ENCODE results near the gene RAD23B.
"Not testable (repeated sequence)": the region's sequence is repeated elsewhere in the genome, so short reads cannot be mapped to it uniquely, and the experiment has no call there.

RAD23B gene

DNA sequence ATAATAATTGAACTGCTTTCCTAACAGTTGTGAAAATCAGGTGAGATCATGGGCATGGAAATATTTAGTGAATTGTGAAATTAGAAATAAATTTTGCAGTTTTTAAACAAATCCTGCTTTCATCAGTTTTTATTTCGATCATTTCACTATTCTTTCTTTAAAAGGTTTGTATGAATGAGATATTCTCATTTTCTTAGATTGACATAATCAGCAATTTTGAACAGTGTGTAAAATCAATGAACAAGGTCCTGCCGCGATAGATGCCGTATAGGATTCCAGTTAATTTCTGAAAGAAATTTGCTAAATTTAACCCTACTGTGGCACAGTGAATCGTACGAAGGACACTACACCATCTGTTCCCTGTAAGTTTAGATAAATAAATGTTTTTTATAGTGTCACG lies 7.5 kb downstream of the RAD23B start:
- in situ Hi-C loops (cut with MboI; ENCODE audit: low pct_unique_long_range_greater_than_20kb, low sequenced_read_pairs, unreplicated experiment) = no loop called here
- no peak for DNase-seq (ENCODE audit: low spot score)
- TF ChIP-seq, protein P1, sequence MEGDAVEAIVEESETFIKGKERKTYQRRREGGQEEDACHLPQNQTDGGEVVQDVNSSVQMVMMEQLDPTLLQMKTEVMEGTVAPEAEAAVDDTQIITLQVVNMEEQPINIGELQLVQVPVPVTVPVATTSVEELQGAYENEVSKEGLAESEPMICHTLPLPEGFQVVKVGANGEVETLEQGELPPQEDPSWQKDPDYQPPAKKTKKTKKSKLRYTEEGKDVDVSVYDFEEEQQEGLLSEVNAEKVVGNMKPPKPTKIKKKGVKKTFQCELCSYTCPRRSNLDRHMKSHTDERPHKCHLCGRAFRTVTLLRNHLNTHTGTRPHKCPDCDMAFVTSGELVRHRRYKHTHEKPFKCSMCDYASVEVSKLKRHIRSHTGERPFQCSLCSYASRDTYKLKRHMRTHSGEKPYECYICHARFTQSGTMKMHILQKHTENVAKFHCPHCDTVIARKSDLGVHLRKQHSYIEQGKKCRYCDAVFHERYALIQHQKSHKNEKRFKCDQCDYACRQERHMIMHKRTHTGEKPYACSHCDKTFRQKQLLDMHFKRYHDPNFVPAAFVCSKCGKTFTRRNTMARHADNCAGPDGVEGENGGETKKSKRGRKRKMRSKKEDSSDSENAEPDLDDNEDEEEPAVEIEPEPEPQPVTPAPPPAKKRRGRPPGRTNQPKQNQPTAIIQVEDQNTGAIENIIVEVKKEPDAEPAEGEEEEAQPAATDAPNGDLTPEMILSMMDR (IDR thresholded peaks at IDR 0.05; ENCODE audit: extremely low read depth, insufficient read depth, missing control alignments) = no peak

DNA sequence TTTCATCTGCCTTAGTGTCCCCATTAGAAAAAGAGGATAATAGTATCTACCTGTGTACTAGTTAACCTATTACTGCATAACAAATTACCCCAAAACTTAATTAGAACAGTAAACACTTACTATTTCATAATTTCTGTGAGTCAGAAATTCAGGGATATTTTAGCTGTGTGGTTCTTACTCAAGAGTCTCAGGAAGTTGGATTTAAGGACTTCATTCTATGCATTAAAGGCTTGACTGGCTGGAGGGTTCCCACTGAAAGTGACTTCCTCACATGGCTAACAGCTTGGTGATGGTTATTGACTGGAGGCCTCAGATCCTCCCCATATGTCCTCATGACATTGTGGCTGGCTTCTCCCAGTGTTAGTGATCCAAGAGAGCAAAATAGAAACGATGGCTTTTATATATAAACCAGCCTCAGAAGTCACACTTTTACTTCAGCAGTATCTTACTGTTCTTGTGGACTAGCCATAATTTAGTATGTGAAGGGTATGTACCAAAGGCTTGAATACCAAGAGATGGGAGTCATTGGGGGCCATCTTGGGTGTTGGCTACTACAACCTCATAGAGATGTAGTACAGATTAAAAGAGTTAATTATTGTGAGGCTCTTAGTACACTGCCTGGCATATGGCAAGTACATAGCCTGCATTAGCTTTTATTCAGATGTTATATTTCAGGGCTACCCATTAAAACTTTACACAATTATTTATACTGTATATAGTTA lies 9.9 kb downstream of the RAD23B start:
- no peak for DNase-seq (ENCODE audit: low spot score)
- in situ Hi-C loops (cut with MboI; ENCODE audit: low pct_unique_long_range_greater_than_20kb, low sequenced_read_pairs, unreplicated experiment) = no loop called here
- TF ChIP-seq, protein P1 (IDR thresholded peaks at IDR 0.05; ENCODE audit: extremely low read depth, insufficient read depth, missing control alignments) = no peak

DNA sequence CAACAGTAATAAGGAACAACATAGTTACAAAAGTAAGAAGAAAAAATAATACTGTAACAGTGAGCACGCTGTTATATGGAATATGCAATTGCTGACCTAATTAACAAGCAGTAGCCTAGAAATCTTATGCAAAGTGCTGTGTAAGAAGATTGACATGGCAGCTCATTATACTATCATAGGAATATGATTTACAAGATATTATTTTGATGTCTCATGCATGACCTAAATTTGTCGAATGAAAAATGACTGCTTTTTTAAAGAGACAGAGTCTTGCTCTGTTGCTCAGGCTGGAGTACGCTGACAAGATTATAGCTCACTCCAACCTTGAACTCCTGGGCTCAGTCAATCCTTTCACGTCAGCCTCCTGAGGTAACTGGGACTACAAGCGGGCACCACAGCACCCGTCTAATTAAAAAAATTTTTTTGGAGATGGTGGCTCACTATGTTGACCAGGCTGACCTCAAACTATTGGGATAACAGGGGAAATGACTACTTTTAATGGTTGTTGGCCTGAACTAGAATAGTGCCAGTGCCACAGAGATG lies 10.5 kb downstream of the RAD23B start:
- in situ Hi-C loops (cut with MboI; ENCODE audit: low pct_unique_long_range_greater_than_20kb, low sequenced_read_pairs, unreplicated experiment) = no loop called here
- TF ChIP-seq, protein P1 (IDR thresholded peaks at IDR 0.05; ENCODE audit: extremely low read depth, insufficient read depth, missing control alignments) = no peak
- DNase-seq (ENCODE audit: low spot score) = no peak

DNA sequence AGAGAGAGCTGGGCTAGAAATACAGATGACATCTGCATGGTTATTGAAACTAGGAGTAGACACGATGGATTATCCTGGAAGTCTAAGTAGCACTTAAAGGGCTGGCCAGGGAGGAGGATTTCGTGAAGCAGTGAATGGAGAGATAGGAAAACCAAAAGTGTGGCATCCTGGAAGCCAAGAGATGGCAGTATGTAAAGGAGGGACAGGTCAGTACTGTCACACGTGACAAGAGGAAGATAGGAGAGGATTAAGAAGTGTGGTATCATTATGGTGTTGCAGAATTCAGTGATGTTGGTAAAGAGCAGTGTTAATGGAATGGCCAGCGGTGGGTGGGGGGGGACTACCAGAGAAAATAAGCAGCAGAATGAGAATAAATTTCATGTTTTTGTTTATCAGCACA lies 11.7 kb downstream of the RAD23B start:
- TF ChIP-seq, protein P1 (IDR thresholded peaks at IDR 0.05; ENCODE audit: extremely low read depth, insufficient read depth, missing control alignments) = no peak
- in situ Hi-C loops (cut with MboI; ENCODE audit: low pct_unique_long_range_greater_than_20kb, low sequenced_read_pairs, unreplicated experiment) = no loop called here
- DNase-seq (ENCODE audit: low spot score) = no peak

DNA sequence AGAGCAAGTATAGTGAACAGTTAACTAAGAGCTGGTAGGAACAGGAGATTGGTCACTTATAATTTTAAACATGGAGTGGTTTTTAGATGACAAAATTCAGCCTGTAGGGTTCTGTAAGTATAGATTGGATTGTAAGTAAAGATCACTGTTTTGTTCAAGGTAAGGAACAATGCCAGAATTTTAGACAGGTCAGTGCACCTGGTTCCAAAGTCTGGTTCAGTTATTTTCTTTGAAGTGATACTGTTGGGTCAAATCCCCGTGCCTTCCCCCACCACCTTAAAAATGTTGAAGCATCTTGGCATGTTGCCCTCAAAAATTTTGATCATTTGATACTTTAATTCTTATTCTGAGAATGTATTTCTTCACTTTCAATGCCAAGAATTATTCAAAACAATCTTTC lies 12.9 kb downstream of the RAD23B start:
- in situ Hi-C loops (cut with MboI; ENCODE audit: low pct_unique_long_range_greater_than_20kb, low sequenced_read_pairs, unreplicated experiment) = no loop called here
- DNase-seq (ENCODE audit: low spot score) = no peak
- TF ChIP-seq, protein P1 (IDR thresholded peaks at IDR 0.05; ENCODE audit: extremely low read depth, insufficient read depth, missing control alignments) = no peak

DNA sequence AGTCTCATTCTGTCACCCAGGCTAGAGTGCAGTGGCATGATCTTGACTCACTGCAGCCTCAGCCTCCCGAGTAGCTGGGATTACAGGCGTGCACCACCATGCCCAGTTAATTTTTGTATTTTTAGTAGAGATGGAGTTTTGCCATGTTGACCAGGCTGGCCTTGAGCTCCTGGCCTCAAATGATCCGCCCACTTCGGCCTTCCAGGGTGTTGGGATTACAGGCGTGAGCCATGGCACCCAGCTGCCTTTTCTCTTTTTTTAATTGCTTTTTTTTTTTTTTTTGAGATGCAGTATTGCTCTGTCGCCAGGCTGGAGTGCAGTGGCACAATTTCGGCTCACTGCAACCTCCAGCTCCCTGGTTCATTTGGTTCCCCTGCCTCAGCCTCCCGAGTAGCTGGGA lies 13.5 kb downstream of the RAD23B start:
- DNase-seq (ENCODE audit: low spot score); in situ Hi-C loops (cut with MboI; ENCODE audit: low pct_unique_long_range_greater_than_20kb, low sequenced_read_pairs, unreplicated experiment): not testable (repeated sequence)

DNA sequence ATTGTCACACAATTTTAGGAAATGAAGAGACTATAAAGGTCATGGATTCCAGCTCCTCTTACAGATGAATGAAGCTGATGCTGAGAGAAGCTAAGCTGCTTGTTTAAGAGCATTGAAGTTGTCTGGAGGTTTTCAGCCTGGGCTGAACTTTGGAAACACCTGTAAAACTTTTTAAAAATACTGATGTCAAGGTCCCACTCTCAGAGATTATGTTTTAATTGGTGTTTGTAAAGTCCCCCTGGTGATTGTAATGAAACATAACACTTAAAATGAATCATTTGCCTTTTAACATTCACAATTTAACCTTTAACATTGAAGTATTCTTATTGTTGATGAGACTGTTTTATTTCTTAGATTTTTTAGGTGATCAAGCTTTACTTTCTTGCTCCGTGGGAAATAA lies 16.4 kb downstream of the RAD23B start:
- no peak for DNase-seq (ENCODE audit: low spot score)
- in situ Hi-C loops (cut with MboI; ENCODE audit: low pct_unique_long_range_greater_than_20kb, low sequenced_read_pairs, unreplicated experiment) = no loop called here
- TF ChIP-seq, protein P1 (IDR thresholded peaks at IDR 0.05; ENCODE audit: extremely low read depth, insufficient read depth, missing control alignments) = no peak

All from GM13977 (cell line).